Subcutaneous preadipocyte (primary cell): ENCODE results near the gene ABCA12. TPM values are rescaled to one million over a fixed set of nuclear protein-coding genes. Genes with fewer than 3 reads are reported as not detected.

Experiments
- total RNA-seq: library from RNA; depleted of rRNA; stranded (reverse); fragments of >200 nt; gene quantifications from 2 replicates; pipeline ENCODE4 v1.2.3, GENCODE V29; 2012

The ABCA12 gene
- total RNA-seq: under 0.01 TPM in 2 replicates

GRCh38 chr2:215138479-215138878 lies at the start of gene ABCA12:
ABCA12 (minus strand) TSS chr2:215138626; CDS start chr2:215138208, 418 bp downstream.

Other genes with a start within 250 kb of the ABCA12 start
- gene ATIC, start 173.4 kb upstream of the ABCA12 start, total RNA-seq: 28.7 and 33.2 TPM in 2 replicates